Heart left ventricle (tissue), 16 donors: Measurements from ENCODE around the gene FBXL22. TPM values are rescaled to one million over a fixed set of nuclear protein-coding genes. Genes with fewer than 3 reads are reported as not detected.

Experiments used
- ATAC-seq, 4 donors: fragments of 200-7000 bp; cut with Tn5 transposase; one replicate each; pipeline ENCODE4 v1.9.1; 2020 to 2022; ENCODE audit warnings: moderate library complexity in 4 of 4, mild to moderate bottlenecking in 3 of 4, moderate number of reproducible peaks in 1 of 4
- DNase-seq, 5 donors: peaks; one replicate each; pipeline ENCODE4 v3.0.0-alpha.2; 2020
- H3K27ac ChIP-seq, 12 donors: fragments of 200-600 bp; sonication (generic) in 4 of 12; one replicate each; pipeline versions ENCODE4 v1.5.0 to v1.8.0; 2016 to 2022; ENCODE audit warnings: mild to moderate bottlenecking in 2 of 12
- H3K27me3 ChIP-seq, 9 donors: fragments of 200-600 bp; sonication (generic) in 2 of 9; one replicate each; pipeline versions ENCODE4 v1.5.1 to v1.8.0; 2016 to 2022; ENCODE audit warnings: mild to moderate bottlenecking in 3 of 9
- H3K36me3 ChIP-seq, 9 donors: fragments of 200-600 bp; sonication (generic) in 2 of 9; one replicate each; pipeline versions ENCODE4 v1.5.0 to v1.8.0; 2018 to 2022; ENCODE audit warnings: mild to moderate bottlenecking in 2 of 9
- H3K4me1 ChIP-seq, 12 donors: fragments of 200-600 bp; sonication (generic) in 4 of 12; one replicate each; pipeline versions ENCODE4 v1.5.0 to v1.8.0; 2016 to 2022; ENCODE audit warnings: mild to moderate bottlenecking in 3 of 12
- H3K4me3 ChIP-seq, 12 donors: fragments of 200-600 bp; sonication (generic) in 4 of 12; one replicate each; pipeline versions ENCODE4 v1.5.0 to v1.8.0; 2017 to 2022; ENCODE audit warnings: mild to moderate bottlenecking in 9 of 12, moderate library complexity in 4 of 12
- H3K9me3 ChIP-seq, 12 donors: fragments of 200-600 bp; sonication (generic) in 4 of 12; one replicate each; pipeline versions ENCODE4 v1.5.0 to v1.8.0; 2016 to 2022; ENCODE audit warnings: mild to moderate bottlenecking in 1 of 12
- CTCF ChIP-seq, 12 donors: fragments of 200-600 bp; sonication (generic) in 4 of 12; IDR thresholded peaks; one replicate each; pipeline versions ENCODE4 v1.5.0 to v1.8.0; 2018 to 2022; ENCODE audit warnings: antibody characterized with exemption in 12 of 12, mild to moderate bottlenecking in 5 of 12
- POLR2A ChIP-seq, 2 donors: fragments of 450-650 bp; IDR thresholded peaks; one replicate each; pipeline ENCODE4 v1.6.1; 2017; ENCODE audit warnings: antibody characterized with exemption in 2 of 2, mild to moderate bottlenecking in 2 of 2, moderate library complexity in 2 of 2
- WGBS, 4 donors: extraction: QIAGEN DNeasy Blood & Tissue Kit in 2 of 4; methylation state at CpG; one replicate each; pipeline versions ENCODE4 v1.1.5 to v1.1.7; 2013 to 2018; 5-methylcytosine and 5-hydroxymethylcytosine counted together
- intact Hi-C, 10 donors: fragments of 100-400 bp; cut with DNase I; formaldehyde crosslinking; loops; one replicate each; pipeline versions ENCODE4 v1.11.1 to v1.14.2; 2022
- polyA plus RNA-seq, 2 donors: library from polyadenylated mRNA; stranded (reverse); fragments of 200-250 nt; gene quantifications; one replicate each; pipeline ENCODE4 v1.2.3, GENCODE V29; 2013
- total RNA-seq, 9 donors: library from RNA; depleted of rRNA in 2 of 9; stranded (reverse); fragments of >200 nt in 2 of 9; fragmentation: NEBNext Ultra II Directional in 3 of 9; extraction: Animal tissue kit (Norgen Biotek cat#: 25700) in 3 of 9; gene quantifications; one replicate each; pipeline versions ENCODE4 v1.1.0 to v1.2.4, GENCODE V29; 2016 to 2023
- donor health status: ischemic (EF 13 %, LVEDD 7.1; RV severe dilation, severe dysfunction).
- donor health status: healthy with polysubstance abuse.
- donor health status: DM: no; HTN: yes; CAD: no.
- donor health status: DM: no; HTN: no; CAD: no.
- donor health status: ischemic (EF 25% LVEDD 6.9; RV normal size, moderate dysfunction).
- donor health status: ischemic (EF 25% LVEDD 5.7; RV mildly dilated, moderate dysfunction).
- donor health status: healthy.
- donor health status: DM: yes; HTN: yes; CAD: no.
- donor health status: ischemic (EF 35%, LVEDD 5.7; RV mildly dilated, moderate dysfunction).
- donor health status: nonischemic (EF 11% LVEDD 7.7; RV severe dilation, severe dysfunction).
- donor health status: DM: yes; HTN: yes; CAD: no.
- donor health status: PGD.
- donor health status: ischemic (EF 29% LVEDD 5.4; RV normal size, mild dysfunction).
- donor health status: nonischemic (EF 23%, LVEDD 6.1; RV moderate dilation, normal function).

FBXL22 gene
- total and polyA plus RNA-seq, 11 donors: 2.4 to 41.5 (median 20.7) TPM

- intact Hi-C loops: loop anchor here in 9 of 10 donors (1.0 to 10.0 kb wide), 6 partner anchors 97 to 315 kb away; partner anchors contain the start of gene USP3 (in 8 of the 9)
Observed at GRCh38 chr15:63599401-63600000, 2.3 kb downstream of the FBXL22 start.

GRCh38 chr15:63600001-63600615 lies 2.9 kb downstream of the FBXL22 start:
- H3K4me1 ChIP-seq: peaks cover 0 to 80% (median 46%) of the 10 kb centered on the region in 12 donors
- intact Hi-C loops: loop anchor here in 4 of 10 donors (2.0 to 10.0 kb wide), 4 partner anchors 98 to 315 kb away; partner anchors contain the start of gene USP3 (in 1 of the 4)

More at GRCh38 chr15:63599401-63600000, 2.3 kb downstream of the FBXL22 start:
- DNase-seq: peak; percentile 63 to 80 (median 72)
- Histone ChIP-seq H3K27me3 (no peaks in the 10 kb centered on the region), H3K9me3 (no peaks in the 10 kb centered on the region), H3K4me3 (peak overlapping the region in 11 of 12 donors; percentile 3 to 83 (median 65)), H3K4me1 (peaks cover 0 to 86% (median 51%) of the 10 kb centered on the region in 12 donors), H3K27ac (peak overlapping the region; percentile 14 to 95 (median 88)), H3K36me3 (peaks cover 0 to 7% (median 0%) of the 10 kb centered on the region in 9 donors)
- TF ChIP-seq CTCF (IDR thresholded peaks at IDR 0.05) (peak; percentile 43 to 78 (median 60)), POLR2A (IDR thresholded peaks at IDR 0.05) (no peak)
- ATAC-seq: peak; percentile 24 to 53 (median 38)
- 30 to 36% (median 34%) methylated on average over 17 to 19 of the region's 19 CpGs for WGBS, 4 donors

GRCh38 chr15:63600616-63601025 lies 3.4 kb downstream of the FBXL22 start:
- no peaks in the 10 kb centered on the region for H3K9me3 ChIP-seq
- WGBS, 4 donors: 0 to 1% (median 0%) methylated on average over 2 to 60 of the region's 60 CpGs
- H3K4me3 ChIP-seq: peak overlapping the region; percentile 30 to 83 (median 65)
- H3K27ac ChIP-seq: peak overlapping the region; percentile 14 to 95 (median 88)
- TF ChIP-seq POLR2A (IDR thresholded peaks at IDR 0.05): peak in 1 of 2 donors; percentile 76
- TF ChIP-seq CTCF (IDR thresholded peaks at IDR 0.05): peak in 4 of 12 donors; percentile 20 to 41 (median 34)
- peaks cover 0 to 6% (median 0%) of the 10 kb centered on the region in 9 donors for H3K36me3 ChIP-seq
- ATAC-seq (peak; percentile 18 to 83 (median 64)), DNase-seq (peak; percentile 86 to 95 (median 91))
- intact Hi-C loops: loop anchor here in 4 of 10 donors (2.0 to 10.0 kb wide), 4 partner anchors 98 to 316 kb away; partner anchors contain the start of gene USP3 (in 1 of the 4)
- no peaks in the 10 kb centered on the region for H3K27me3 ChIP-seq
- H3K4me1 ChIP-seq: peaks cover 0 to 75% (median 46%) of the 10 kb centered on the region in 12 donors

More at GRCh38 chr15:63600001-63600615, 2.9 kb downstream of the FBXL22 start:
- TF ChIP-seq CTCF (IDR thresholded peaks at IDR 0.05) (no peak), POLR2A (IDR thresholded peaks at IDR 0.05) (no peak)
- Histone ChIP-seq H3K4me3 (peak overlapping the region; percentile 3 to 83 (median 65)), H3K36me3 (peaks cover 0 to 6% (median 0%) of the 10 kb centered on the region in 9 donors), H3K9me3 (no peaks in the 10 kb centered on the region), H3K27me3 (no peaks in the 10 kb centered on the region), H3K27ac (peak overlapping the region; percentile 14 to 95 (median 88))
- WGBS, 4 donors: 10 to 23% (median 14%) methylated on average over 10 to 26 of the region's 26 CpGs
- DNase-seq: peak in 2 of 5 donors; percentile 47 to 49
- ATAC-seq: peak in 3 of 4 donors; percentile 2 to 8 (median 8)
